Middle frontal gyrus (tissue), 1 donor: ENCODE data around the gene TICRR.

Source experiments
- DNase-seq: peaks from one replicate; pipeline ENCODE4 v3.0.0-alpha.2; 2015; ENCODE audit warnings: low spot score; ENCODE audit errors: extremely low spot score

The TICRR gene

GRCh38 chr15:89628301-89628700, 53.0 kb downstream of the TICRR start:
- no peak for DNase-seq

GRCh38 chr15:89628806-89629715, 53.8 kb downstream of the TICRR start:
- no peak for DNase-seq

- no peak for DNase-seq
Observed at GRCh38 chr15:89629829-89630228, 54.6 kb downstream of the TICRR start.

GRCh38 chr15:89630260-89630659, 55.0 kb downstream of the TICRR start:
- no peak for DNase-seq

GRCh38 chr15:89630974-89631901, 56.0 kb downstream of the TICRR start:
- DNase-seq, result no peak

DNA sequence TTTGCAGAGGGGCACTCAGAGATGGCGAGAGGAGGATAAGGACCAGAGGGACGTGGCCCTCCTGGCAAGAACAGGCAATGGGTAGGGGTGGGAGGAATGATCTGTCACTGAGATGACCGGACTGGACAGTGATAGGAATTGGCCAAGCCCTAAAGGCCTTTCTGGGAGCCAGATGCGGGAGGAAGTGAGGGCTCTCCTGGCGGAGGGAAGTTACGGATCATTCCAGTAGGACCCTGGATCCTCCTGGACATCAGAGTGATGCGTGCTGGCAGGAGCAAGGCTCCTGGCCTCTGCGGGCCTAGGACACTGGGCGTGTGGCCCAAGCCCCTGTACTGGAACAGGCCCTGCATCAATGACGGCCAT, 56.6 kb downstream of the TICRR start:
- no peak for DNase-seq

- no peak for DNase-seq
Observed at GRCh38 chr15:89632563-89633430, 57.5 kb downstream of the TICRR start.

- no peak for DNase-seq
Observed at GRCh38 chr15:89633585-89633984, 58.3 kb downstream of the TICRR start.

DNA sequence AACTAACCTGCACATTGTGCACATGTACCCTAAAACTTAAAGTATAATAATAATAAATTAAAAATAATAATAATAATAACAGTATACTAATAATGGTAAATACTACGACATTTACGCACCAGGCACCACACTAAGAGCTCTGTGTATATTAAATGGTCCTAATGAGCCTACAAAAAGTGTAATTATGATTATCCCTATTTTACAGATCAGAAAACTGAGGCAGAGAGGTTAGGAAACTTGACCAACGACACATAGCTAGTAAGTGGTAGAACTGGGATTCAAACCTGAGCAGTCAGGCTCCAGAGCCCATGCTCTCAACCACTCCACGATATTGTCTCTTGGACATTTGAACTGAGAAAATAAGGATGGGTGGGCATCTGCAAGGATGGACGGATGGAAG, 65.0 kb downstream of the TICRR start:
- DNase-seq, result no peak

DNA sequence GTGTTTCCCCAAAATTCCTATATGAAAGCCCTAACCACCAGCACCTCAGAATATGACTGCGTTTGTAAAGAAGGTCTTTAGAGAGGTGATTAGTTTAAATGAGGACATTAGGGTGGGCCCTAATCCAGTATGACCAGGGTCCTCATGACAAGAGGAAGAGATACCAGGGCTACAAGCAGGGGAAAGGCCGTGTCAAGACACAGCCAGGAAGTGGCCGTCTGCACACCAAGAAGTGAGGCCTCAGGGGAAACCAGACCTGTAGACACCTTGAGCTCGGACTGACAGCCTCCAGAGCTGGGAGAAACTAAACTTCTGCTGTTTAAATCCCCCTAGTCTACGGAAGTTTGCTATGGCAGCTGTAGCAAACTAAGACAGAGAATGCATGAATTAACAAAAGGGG, 65.8 kb downstream of the TICRR start:
- no peak for DNase-seq

DNA sequence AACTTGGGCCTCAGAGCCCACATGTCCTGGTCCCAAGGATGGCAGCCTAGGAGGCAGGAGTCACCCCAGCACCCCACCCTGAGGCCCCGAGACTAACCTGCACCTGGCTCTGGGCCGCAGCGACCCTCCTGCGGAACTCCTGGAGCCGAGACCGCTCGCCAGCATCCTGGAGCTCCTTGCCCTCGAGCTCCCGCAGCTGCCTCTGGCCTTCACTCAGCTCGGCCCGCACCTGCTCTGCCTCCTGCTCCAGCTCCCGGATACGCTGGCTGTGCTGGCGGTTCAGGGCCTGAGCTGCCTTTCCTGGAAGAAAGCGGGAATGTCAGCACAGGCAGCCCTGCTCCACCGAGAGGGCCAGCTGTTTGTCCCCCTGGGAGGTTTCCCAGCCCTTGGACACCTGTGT, 66.8 kb downstream of the TICRR start:
- DNase-seq, result no peak

DNA sequence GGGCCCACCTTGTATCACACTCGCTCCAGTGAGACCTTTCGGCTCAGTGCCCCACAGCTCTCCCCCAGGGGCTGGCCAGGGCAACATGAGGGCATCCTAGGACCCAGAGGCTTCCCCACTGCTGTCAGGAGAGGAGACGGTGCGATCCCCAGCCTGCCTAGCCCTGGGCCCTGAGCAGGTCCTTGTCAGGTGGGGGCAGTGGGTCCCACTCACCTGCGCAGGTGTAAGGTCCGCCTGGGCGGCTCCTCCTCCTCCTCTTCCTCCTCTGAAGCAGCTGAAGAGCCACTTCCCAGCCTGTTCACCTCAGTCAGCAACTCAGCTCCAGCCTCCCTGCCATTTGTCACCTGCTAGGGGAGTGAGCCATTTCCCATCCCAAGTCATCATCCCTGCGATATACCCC, 70.4 kb downstream of the TICRR start:
- DNase-seq, result no peak

DNA sequence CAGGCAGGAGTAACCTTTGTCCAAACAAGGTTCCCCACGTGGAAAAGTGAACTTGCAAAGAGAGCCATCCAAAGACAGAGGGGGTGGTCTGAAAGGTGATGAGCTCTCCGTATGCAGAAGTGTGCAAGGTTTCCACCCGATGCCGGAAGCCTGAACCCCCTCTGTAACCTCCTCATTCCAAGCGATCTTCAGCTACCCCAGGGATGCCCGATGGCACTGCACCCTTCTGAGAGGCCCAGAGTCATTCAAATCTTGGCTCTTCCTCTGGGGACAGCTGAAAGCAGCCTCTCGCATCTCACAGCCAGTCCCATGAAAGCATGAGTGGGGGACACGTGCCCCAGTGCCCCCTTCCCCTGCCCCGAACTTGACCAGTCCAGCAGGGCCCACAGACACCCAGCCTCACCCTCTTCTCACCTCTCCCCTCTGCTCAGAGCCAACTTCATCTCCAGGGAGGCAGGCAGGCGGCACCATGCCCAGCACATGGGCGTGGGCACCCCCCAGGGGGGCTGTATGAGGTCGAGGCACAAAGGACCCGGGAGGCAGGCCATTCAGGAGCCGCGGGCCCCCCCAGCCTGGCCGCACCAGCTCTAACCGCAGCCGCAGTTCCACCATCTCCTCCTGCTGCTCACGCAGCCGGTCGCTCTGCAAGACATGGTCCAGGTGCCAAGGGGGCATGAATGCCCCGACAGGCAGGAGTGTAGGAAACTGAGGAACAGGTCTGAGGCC, 71.3 kb downstream of the TICRR start:
- no peak for DNase-seq

DNA sequence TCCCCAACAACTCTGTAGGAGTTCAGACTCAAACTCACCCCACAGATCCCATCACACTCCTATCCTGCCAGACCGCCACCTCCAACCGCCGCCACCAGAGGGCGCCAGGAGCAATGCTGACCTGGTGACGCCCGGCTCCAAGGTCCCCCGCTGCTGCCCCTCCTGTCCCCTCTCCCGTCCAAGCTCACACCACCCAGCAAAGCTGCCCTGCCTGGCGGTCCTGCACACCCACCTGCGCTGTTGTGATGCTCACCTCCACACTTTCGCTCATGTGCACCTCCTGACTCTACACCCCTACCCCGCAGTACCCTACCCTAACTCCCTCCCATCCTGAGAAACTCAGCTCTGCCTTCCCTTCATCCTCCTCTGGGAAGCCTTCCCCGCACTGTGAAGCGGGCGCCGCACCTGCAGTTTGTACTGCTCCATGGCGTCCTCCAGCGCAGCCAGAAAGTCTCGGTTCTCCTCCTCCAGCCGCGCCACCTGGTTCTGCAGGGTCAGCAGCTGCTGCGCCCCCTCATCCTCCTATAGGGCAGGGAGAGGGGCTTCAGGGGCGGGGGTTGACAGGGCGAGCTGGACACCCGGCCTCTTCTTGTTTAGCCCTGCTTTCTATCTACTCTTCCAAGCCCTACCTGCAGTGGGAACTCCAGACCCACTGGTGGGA, 72.1 kb downstream of the TICRR start:
- no peak for DNase-seq

DNA sequence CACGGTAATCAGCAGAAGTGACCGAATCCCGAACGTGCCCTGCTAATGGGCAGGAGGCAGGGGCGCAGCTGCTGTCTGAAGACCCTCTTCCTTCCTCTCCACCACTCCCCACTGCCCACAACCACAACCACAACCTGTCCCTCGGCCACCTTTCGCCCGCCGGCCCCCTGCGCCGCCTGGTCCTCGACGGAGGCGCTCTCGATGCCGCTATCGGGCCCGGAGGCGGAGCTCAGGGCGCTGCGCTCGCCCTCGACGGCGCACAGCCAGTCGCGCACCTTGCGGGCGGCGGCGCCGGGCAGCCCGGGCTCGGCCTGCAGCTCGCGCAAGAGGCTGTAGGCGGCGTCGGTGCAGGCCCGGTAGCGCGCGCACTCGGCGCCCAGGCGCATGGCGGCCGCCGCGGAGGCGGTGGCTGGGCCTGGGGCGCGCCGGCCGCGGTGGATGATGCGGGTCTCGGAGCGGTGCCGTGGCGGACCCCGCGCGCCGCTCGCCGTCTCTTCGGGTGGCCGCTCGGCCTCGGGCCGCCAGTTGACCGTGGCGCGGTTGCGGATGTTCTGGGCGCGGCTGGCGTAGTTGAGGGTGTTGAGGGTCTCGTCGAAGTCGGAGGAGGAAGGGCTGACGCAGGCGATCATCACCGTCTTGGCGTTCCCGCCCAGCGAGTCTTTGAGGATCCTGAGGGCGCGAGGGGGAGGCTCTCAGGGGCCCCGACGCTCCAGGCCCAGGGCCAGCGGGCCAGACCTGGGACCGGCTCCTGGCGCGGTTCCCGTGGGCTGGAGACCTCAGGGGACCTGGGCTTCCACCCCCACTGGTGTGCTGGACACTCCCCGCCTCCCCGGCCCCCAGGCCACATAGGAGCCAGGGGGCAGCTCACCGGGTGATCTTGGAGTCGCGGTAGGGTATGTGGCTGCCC, 73.1 kb downstream of the TICRR start:
- DNase-seq, result no peak

GRCh38 chr15:89649013-89649625, 73.8 kb downstream of the TICRR start:
- no peak for DNase-seq

DNA sequence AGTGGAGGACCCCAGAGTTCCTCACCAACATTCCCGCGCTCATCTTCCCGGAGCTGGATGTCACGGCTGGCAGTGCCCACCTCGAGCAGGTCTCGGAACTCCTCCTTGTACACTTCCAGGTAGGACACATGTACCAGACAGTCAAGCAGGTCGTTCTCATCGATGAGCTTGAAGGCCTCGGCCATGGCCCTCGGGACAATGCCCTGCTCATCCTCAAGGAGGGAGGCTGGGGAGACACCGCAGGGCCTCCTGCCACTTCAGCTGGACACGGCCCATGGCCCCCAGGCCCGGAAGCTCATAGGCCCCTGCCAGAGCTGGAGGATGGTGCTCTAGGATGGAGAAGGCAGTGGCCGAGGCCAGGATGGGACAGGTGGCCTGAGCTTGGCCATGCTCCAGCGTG, 74.4 kb downstream of the TICRR start:
- DNase-seq, result no peak

- no peak for DNase-seq
Observed at GRCh38 chr15:89652131-89652530, 76.9 kb downstream of the TICRR start.

- no peak for DNase-seq
Observed at GRCh38 chr15:89652666-89653065, 77.4 kb downstream of the TICRR start.
